Measurements from ENCODE around the gene ROGDI. TPM values are rescaled to one million over a fixed set of nuclear protein-coding genes. Genes with fewer than 3 reads are reported as not detected.

ROGDI gene
- total and polyA plus RNA-seq, 2 of the 13 experiments (the other 11 are each of a cell fraction or from before 2014, with no cell fraction given): 19.2 to 42.1 TPM

GRCh38 chr16:4765511-4766474 lies 36.6 kb downstream of the ROGDI start (continued):
- peak; percentile 71 for TF ChIP-seq ZNF687 (CRISPR knock-in tag; IDR thresholded peaks at IDR 0.05)

GRCh38 chr16:4763791-4764190 lies 38.6 kb downstream of the ROGDI start:
- no TSS peak for BruUV-seq (replicated peaks)
- CTCF ChIA-PET (ENCODE audit: low intra/inter-chr PET ratio, low total read pairs): no interaction called here

More at GRCh38 chr16:4763791-4764190, 38.6 kb downstream of the ROGDI start:
- in situ Hi-C loops (cut with HindIII; ENCODE audit: extremely low pct_ligation_motif_present, low pct_unique_long_range_greater_than_20kb) (no loop called here), intact Hi-C loops (cut with micrococcal nuclease; ENCODE audit: unreplicated experiment) (no loop called here)
- Histone ChIP-seq H4K20me1 (ENCODE audit: insufficient read depth, low read length) (no peaks in the 10 kb centered on the region), H3K4me1 (ENCODE audit: insufficient read depth, low read length) (peaks cover 26% of the 10 kb centered on the region), H3K36me3 (replicated peaks in 1 of 2; ENCODE audit: control insufficient read depth in 1 of 2, insufficient read depth in 2 of 2, low read length in 2 of 2) (peaks cover 20 to 51% of the 10 kb centered on the region in 2 experiments; a peak in 4 of 5 replicates), H3K79me2 (ENCODE audit: insufficient read depth, low read length) (peaks cover 19% of the 10 kb centered on the region), H3K27ac (ENCODE audit: extremely low read length, insufficient read depth, low read length) (no peak overlapping the region), H3K9me3 (ENCODE audit: low read length) (no peaks in the 10 kb centered on the region), H3K27me3 (ENCODE audit: control insufficient read depth in 1 of 2, insufficient read depth in 2 of 2, low read length in 2 of 2) (no peaks in the 10 kb centered on the region; a peak in 1 of 5 replicates), H3K9ac (ENCODE audit: insufficient read depth, low read depth, low read length) (no peak overlapping the region), H3K4me3 (replicated peaks in 1 of 3; ENCODE audit: insufficient read depth in 1 of 3, low read depth in 2 of 3, low read length in 3 of 3) (no peak overlapping the region), H3K4me2 (ENCODE audit: low read depth, low read length) (no peak overlapping the region), H2AFZ (ENCODE audit: low read length) (no peak overlapping the region)
- POLR2A ChIA-PET: no interaction called here
- TF ChIP-seq ZSCAN29 (CRISPR knock-in tag; conservative IDR thresholded peaks at IDR 0.05) (no peak), MNT (IDR thresholded peaks at IDR 0.05) (no peak), STAG1 (CRISPR knock-in tag; IDR thresholded peaks at IDR 0.05) (0 out of 2 replicates have a peak, but pooled peaks have one; percentile 6)
- DNase-seq (ENCODE audit: low spot score): no peak
- no peak for ATAC-seq
- 97% methylated on average over 6 of the region's 7 CpGs for WGBS (ENCODE audit: low lambda C conversion rate)
- no peak for FAIRE-seq
